ENCODE results near the gene GTF2B.
A peak's percentile ranks its signal among the peaks of the same experiment; 100 is the strongest.
"Not testable (repeated sequence)": the region's sequence is repeated elsewhere in the genome, so short reads cannot be mapped to it uniquely, and the experiment has no call there.

Gene GTF2B, protein sequence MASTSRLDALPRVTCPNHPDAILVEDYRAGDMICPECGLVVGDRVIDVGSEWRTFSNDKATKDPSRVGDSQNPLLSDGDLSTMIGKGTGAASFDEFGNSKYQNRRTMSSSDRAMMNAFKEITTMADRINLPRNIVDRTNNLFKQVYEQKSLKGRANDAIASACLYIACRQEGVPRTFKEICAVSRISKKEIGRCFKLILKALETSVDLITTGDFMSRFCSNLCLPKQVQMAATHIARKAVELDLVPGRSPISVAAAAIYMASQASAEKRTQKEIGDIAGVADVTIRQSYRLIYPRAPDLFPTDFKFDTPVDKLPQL

DNA sequence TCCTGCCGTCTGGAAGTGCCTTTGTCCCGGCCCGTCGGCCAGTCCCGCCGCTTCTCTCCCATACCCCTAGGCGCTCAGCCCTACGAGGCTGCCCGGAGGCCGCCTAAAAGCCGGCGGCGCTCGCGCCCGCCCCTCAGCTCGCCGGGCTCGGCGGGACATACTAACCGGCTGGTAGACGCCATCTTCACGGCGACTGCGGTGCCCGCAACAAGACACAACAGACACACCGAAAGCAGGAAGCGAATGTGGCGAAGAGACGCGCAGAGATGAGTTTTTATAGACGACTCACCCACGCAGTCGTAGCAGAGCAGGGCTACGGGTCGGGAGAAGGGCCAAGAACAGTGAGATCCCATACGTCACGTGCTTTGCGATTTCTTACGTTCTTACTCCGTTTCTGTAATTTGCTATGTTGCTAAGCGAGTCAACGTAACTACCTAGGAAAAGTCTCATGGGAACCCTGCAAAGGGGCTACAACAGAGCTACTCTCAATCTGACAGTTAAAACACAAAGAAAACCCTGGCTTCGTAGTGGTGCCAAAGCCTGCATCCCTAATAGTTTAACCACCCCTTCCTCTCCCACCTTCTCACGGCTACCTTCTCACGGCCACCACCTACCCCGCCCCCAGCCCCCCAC is at the start of gene GTF2B:
Gene GTF2B (minus strand): TSS at position 250 of the 633 bp plus-strand sequence. CDS start 68 bp downstream, at position 182.
- DNase-seq: peak; percentile 82 to 84 (median 83)

DNA sequence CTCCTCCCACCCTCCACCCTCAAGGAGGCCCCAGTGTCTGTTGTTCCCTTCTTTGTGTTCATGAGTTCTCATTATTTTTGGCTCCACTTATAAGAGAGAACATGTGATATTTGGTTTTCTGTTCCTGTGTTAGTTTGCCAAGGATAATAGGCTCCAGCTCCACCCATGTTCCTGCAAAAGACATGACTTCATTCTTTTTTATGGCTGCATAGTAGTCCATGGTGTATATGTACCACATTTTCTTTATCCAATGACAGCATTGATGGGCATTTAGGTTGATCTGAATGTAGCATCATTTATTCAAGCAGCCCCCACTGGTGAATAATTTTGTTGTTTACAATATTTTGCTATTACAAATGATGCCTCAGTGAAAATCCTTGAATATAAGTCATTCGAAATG is 47.2 kb upstream of the GTF2B start:
- not testable (repeated sequence) for DNase-seq

DNA sequence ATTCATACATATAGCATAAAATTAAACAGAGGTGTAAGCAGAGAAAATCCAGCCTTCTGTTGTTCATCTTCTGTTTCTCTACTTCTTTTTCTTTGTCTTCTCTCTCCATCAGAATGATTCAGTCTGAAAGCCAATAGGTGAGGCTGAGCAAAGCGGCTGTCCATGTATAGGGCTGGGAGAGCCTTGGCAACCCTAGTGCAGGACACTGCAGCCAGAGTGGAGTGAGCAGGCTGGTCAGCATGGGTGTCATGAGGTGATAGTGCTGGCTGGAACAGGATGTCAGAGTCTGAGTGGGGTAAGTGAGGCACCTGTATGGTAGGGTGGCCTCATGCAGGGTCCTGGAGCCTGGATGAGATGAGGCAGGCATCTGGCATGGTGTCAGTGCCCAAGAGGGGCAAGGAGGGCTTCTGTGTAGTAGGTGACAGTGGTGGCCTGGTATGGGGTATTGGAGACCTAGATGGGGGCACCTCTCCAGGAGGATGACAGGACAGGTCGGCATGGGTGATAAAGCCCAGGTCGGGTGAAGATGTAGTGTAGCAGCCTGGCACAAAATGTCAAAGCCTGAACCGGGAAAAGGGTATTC is 45.5 kb upstream of the GTF2B start:
- no peak for DNase-seq

DNA sequence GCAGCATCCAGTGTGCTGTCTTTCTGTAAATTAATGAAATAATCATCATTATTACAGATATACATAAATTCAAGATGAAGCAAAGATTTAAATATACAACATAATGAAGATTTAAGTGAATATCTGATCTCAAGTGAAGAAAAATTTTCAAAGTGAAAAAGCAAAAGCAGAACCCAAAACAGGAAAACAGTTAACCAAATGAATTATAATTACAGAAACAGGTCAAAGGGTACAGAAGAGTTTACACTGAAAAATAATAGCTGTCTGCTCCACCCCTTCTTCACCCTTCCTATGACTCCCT is 44.8 kb upstream of the GTF2B start:
- no peak for DNase-seq

DNA sequence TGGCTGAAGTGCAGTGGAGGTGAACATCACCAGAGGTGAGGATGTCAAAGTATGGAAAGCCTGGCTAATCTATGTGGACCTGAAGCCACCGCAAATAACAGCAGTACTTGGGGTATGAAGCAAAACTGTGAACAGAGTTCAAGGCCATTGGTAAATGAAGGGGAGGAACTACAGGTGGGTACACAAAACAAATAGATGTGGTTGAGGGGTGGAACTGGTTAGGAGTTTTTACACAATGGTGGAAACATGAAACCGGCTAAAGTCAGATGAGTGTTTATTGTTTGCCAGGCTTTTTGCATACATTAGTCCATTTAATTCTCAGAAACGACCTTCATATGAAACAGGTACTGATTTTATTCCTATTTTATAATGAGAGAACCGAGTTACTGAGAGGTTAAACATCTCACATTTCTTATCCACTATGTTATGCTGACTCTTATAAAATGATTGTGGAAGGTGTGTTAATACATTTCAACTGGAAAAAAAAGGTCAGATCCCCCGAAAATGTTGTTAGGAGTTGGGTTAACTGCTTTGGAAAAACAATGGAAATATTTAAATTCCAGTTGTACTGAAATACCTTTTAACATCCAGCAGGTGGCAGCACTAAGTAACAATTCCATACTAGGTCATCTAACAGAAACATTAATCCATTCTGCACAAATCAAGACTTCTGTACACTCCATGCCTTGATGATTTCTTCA is 44.3 kb upstream of the GTF2B start:
- no peak for DNase-seq

DNA sequence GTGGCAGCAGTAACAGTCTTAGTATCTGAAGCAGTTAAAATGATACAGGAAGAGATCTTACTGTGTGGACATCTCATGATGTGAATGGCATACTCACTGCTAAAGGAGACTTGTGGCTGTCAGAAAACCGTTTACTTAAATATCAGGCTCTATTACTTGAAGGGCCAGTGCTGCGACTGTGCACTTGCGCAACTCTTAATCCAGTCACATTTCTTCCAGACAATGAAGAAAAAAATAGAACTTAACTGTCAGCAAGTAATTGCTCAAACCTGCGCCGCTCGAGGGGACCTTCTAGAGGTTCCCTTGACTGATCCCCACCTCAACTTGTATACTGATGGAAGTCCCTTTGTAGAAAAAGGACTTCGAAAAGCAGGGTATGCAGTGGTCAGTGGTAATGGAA is 38.8 kb upstream of the GTF2B start:
- DNase-seq: not testable (repeated sequence)

DNA sequence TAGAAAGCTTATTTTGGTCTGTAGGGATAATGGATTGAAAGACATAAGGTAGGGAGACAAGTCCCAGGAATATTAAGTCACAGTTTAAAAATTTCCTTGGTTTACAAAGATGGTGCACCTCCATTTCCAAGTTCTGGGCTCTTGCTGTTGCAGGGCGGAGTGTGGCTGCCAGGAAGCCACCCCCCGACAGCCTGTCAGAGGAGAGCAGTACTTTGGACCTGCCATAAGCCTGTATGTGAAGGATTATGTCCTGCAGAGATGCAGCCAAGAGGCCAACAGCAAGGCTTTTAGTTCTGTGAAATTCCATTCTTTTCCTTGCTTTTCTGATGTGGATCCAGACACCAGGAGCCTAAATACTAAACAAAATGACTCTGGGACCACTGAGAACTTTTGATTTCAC is 31.9 kb upstream of the GTF2B start:
- DNase-seq: no peak

DNA sequence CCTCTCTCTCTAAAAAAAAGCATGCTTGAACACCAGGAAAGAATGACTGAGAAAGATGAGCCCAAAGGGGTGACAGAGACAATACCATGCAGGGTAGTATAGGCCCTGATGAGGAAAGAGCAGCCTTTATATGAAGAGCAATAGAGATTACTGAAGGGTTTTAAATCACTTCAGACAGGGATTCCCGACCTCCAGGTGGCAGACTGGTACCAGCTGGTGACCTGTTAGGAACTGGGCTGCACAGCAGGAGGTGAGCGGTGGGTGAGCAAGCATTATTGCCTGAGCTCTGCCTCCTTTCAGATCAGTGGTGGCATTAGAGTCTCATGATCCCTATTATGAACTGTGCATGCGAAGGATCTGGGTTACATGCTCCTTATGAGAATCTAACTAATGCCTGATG is 30.8 kb upstream of the GTF2B start:
- no peak for DNase-seq

DNA sequence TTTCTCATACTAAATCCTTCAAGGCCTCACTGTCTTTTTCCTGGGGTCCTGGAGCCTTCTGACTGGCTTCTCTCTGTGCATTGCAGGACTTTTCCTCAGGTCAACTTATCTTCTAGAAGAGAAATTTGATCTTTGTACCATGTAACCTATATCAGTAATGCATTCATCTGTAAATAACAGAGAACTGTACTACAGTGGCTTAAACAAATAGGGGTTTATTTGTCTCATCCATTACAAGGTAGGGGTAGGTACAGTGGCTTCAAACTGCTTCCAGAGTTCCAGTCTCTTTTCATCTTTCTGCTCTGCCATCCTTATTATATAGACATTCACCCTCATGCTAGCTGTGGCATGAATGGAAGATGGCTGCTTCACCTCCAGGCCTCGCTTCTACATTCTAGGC is 29.5 kb upstream of the GTF2B start:
- no peak for DNase-seq

DNA sequence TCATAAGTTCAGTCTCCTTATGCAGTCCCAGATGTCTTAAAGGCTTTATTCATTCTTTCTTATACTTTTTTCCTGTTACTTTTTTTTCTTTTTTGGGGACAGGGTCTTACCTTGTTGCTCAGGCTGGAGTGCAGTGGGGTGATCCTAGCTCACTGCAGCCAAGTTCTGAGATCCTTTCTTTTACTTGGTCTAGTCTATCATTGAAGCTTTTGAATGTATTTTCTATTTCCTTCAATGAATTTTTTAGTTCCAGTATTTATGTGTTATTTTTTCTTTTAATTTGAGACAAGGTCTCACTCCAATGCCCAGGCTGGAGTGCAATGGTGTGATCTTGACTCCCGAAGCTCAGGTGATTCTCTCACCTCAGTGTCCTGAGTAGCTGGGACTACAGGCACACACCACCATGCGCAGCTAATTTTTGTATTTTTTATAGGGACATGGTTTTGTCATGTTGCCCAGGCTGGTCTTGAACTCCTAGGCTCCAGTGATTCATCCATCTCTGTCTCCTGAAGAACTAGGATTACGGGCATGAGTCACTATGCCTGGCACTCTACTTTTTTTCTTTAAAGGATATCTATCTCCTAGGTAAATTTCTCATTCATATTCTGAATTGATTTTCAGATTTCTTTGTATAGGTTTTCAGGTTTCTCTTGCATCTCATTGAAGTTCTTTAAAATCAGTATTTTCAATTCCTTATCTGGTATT is 26.1 kb upstream of the GTF2B start:
- no peak for DNase-seq

DNA sequence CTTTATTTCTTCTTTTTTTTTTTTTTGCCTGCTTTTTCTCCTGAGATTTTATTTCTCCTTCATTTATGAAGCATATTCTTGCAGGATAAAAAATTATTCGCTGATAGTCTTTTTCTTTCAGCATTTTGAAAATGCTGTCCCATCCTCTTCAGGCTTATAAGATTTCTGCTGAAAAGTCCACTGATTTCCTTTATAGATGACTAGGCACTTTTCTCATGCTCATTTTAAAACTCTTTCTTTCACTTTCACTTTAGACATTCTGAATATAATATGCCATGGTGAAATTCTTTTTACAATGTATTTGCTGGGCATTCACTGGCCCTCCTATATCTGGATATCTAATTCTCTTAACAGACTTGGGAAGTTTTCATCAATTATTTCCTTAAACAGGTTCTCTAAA is 25.5 kb upstream of the GTF2B start:
- DNase-seq: no peak

DNA sequence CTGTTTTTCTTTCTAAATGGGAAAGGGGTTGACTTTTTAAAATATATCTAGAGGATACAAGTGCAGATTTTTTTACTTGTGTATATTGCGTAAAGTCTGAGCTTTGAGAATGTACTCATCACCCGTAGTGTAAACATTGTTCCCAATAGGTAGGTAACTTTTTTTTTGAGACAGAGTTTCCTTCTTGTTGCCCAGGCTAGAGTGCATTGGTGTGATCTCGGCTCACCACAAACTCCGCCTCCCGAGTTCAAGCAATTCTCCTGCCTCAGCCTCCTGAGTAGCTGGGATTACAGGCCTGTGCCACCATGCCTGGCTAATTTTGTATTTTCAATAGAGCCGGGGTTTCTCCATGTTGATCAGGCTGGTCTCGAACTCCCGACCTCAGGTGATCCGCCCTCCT is 20.4 kb upstream of the GTF2B start:
- DNase-seq: not testable (repeated sequence)

DNA sequence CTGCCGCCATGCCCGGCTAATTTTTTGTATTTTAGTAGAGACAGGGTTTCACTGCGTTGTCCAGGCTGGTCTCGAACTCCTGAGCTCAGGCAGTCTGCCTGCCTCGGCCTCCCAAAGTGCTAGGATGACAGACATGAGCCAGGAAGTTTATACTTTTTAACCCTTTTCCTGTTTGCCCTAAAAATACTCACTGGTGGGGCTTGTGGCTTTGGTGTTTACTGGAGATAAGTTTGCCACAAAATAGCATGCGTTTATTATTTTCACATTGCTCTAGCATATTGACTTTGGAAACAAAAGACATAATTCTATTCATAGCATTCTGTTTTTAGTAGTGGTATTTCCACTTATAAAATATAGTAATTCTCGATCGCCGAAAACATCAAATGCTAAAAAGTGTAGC is 19.8 kb upstream of the GTF2B start:
- no peak for DNase-seq

DNA sequence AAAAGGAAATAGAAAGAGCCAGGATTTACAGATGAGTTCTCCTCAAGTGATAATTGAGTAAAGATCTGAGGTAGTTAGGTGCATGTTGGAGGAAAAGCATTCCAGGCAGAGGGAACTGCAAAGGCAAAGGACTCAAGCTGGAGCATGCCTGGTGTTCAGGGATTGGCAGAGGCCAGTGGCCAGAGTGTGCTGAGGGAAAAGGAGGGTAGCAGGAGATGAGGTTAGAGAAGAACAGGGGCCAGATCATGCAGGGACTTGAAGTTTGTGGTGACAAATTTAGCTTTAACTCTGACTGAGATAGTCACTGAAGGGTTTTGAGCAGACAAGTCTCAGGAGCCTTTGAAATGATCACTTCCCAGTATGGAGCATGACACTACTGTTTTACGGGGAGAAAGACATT is 19.0 kb upstream of the GTF2B start:
- no peak for DNase-seq

DNA sequence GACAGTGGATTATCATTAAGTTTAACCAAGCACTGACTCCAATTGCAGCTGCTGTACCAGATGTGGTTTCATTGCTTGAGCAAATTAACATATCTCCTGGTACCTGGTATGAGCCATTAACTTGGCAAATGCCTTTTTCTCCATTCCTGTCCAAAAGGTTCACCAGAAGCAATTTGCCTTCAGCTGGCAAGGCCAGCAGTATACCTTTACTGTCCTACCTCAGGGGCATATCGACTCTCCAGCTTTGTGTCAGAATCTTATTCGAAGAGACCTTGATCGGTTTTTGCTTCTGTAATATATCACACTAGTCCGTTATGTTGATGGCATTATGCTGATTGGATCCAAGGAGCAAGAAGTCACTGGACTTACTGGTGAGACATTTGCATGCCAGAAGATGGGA is 9.5 kb upstream of the GTF2B start:
- no peak for DNase-seq

DNA sequence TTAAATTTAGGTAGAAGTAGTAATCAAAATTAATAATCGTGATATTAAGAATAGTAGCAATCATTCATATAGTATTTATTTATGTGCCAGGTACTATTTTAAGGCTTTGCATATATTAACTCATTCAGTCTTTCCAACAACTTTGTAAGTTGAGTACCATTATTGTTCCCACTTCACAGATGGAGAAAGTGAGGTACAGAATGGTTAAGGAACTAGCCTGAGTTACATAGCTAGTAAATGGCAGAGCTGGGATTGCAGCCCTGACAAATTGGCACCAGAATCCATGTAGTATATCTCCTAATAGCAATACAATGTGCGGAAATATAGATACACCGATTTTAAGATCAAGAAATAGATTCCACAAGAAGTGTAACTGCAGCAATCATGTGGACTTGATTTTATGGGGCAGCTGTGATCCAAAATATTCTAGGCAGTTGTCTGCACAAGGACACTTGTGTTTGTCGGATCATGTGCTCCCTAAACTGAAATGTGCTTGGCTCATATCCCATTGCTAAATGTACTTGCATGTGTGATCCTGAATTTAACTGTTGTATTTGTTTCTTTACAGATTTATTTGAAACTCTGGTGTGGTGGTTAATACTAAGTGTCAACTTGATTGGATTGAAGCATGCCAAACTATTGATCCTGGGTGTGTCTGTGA is 5.8 kb upstream of the GTF2B start:
- no peak for DNase-seq

DNA sequence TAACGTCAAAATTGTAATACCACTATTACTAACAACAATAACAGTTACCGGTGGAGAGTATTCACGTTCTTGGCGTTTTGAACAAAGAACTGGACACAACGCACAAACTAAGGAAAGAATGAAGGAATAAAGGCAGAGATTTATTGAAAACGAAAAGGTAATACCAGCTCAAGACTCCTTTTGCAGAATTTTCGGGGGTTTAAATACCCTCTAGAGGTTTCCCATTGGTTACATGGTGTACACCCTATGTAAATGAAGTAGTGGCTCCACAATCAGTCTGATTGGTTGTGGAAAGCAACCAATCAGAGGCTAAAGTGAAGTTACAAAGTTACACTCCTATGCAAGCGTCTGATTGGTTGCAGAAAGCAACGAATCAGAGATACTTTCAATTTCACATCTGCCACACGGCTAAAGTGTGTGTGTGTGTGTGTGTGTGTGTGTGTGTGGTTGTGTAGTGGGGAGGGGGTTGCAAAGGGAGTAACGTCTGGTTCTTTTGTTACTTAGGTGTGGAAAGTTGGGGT is 1.1 kb upstream of the GTF2B start:
- no peak for DNase-seq

DNA sequence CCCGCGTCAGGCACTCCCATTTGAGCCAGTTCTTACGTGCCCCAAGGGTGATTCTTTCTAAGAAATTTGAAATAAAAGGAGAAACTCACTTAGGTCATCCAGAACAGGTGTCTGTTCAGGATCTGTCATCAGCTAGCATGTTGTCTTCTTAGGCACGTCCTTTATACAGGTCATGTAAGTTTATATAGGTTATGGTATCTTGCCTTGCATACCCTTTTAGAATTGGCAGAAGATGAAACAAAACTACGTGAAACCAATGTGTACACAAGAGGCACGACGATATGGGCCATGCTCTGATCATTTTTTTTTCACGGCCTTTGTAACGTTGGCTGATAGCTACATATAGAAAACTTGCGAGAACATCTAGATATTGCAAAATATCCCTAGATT is 579 bp upstream of the GTF2B start:
- no peak for DNase-seq

DNA sequence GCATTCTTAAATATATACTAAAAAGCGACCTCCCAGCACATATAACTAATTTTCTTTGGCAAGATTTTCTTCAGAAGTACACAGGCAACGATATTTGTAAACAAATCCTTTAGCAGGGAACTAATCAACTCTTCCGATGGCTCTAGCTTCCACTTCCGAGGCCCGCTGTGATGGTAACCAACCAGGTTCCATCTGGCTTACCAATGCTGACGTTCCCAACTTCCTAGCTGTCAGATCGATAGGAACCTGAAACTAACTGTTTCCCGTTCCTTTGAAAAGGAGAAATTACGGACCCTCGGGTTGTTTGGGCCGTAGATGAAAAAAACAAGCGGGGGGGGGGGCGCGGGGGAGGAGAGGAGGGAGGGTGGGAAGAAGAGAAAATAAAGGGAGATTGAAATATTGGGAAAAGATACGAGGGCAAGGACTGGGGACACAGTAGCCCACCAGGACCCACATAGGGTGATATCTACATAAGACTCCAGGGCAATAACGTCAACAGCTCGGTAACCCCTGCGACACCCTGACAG is 513 bp downstream of the GTF2B start:
- DNase-seq: peak in 1 of 4 experiments; percentile 21

DNA sequence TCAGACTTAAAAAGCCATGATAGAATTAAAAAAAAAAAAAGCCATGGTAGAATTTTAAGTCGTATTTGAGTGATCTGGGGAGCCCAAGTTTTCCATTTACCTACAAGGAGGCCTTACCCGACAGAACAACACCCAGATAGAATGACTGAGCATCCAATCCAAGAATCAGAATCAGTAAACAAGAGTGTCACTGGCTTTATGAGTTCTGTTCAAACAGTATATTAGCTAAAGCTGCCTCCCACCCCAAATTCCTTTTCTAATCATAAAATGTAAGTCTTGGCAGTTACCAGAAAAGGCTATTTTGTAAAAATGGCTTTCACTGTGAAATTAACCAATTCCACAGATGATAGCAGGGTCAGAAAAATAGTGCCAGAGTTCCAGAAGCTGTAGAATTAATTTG is 1.2 kb downstream of the GTF2B start:
- no peak for DNase-seq

DNA sequence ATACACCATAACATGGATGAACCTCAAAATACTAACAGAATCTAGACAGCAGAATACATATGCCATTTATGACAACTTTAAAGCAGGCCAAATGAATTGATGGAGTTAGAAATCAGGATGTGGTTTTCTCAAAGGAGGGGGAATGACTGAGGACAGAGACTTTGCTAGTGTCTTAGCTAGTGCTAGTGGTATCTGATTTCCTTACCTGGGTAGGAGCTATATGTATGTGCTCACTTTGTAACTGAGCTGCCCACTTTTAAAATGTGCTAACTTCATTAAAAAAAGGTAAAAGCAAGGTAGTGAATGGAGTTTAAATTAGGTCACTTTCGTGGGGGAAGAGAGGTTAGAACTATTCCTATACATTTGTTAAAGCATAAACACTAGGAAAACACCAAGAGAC is 2.6 kb downstream of the GTF2B start:
- DNase-seq: no peak

DNA sequence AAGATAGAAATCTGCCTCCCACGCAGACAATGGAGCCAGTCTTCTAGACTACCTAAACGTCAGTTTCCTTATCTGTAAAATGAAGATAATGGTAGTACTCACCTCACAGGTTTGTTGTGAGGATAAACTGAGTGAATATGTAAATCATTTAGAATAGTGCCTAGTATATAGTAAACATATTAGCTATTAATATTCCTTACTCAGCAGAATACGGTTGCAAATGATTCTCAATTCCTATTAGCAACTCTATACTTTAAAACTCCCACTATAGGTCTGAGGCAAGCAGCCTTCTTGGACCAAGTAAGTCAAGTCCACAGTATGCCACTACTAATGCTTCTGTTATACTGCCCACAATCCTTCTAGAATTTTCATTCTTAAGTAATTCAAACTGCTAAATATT is 5.4 kb downstream of the GTF2B start:
- DNase-seq: no peak

Data from activated naive CD4-positive, alpha-beta T cell (primary cell).